Measurements from ENCODE around the gene EGFR.

Gene EGFR

DNA sequence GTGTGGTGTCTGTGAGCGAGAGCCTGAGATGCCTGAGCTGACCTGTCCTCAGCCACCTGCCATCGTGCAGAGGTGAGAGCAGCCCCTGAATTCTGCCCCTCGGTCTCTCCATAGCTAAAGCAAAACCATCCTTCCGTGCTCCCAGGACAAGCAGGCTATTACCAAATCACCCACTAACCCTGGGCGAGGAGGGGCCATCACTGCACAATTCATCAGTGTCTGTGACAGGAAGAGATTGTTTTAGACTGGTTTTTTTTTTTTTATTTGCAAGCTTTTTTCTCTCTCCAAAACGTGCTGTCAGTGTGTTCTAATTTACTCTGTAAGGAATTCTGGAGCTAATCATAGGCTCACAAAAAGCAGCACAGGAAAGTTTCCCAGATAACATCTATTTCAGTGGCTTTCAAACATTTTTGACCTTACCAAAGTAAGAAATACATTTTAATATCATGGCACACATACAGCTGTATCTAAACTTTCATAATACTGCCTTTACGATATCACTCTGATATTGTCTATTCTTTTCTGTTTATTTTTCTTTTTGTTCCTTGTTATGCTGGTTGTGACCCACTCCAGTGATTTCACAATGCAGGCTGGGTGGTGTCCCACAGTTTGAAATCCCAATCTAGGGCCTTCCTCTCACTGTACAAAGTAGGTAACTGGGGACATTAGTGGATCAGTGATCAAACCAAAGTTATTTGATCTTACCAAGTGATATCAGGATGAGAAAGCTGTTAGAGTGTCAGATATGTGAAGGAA lies 62.8 kb downstream of the EGFR start:
- DNase-seq (ENCODE audit: low read depth in 2 of 2): no peak

DNA sequence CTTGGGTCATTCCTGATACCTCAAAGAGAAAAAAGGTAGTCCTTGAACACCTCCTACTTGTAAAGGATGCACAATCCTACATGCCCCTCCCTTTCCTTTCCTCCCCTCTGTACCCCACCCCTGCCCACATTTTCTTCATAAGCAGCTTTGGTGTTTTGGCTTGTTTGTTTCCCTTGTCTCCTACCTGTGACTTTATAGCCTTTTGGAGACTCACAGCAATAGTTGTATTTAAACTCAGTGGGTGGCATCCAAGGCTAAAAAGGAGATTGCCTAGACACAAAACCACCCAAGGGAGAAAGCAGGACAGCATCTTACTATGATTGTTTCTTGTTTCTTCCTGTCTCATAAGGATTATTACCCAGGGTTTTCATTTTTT lies 63.4 kb downstream of the EGFR start:
- DNase-seq (ENCODE audit: low read depth in 2 of 2): no peak

DNA sequence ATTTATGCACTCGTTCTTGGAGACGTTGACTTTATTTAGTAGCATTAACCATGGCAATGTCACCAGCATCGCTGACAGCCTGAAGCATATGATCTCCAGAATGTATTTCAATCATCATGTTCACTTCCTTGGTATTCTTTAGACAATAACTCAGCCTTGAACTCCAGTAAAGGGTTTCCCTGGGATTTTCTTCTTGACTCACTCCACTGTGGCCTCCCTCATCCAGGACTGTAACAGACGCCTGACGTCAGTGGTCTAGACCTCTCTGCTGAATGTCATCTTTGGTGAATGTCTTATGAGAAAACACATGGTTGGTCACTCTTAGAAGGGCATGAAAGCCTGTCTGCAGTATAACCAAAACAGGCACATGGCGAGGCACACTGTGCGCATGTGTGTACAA lies 64.4 kb downstream of the EGFR start:
- no peak for DNase-seq (ENCODE audit: low read depth in 2 of 2)

DNA sequence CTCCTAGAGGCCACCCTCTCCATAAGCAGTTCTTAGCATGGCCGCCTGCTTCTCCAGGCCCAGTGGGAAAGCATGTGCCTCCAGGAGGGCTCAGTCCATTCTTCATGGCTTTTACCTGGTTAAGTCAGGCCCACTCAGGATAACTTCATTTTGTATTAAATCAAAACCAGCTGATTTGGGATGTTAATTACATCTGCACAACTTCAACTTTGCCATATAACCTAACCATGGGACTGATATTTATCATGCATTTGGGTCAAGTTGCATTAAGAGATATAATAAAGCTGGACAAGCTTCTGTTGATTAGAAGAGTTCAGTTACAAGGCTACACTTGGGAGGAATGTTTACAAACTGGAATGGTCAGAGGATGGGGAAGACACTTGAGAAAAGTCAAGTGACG lies 65.5 kb downstream of the EGFR start:
- no peak for DNase-seq (ENCODE audit: low read depth in 2 of 2)

DNA sequence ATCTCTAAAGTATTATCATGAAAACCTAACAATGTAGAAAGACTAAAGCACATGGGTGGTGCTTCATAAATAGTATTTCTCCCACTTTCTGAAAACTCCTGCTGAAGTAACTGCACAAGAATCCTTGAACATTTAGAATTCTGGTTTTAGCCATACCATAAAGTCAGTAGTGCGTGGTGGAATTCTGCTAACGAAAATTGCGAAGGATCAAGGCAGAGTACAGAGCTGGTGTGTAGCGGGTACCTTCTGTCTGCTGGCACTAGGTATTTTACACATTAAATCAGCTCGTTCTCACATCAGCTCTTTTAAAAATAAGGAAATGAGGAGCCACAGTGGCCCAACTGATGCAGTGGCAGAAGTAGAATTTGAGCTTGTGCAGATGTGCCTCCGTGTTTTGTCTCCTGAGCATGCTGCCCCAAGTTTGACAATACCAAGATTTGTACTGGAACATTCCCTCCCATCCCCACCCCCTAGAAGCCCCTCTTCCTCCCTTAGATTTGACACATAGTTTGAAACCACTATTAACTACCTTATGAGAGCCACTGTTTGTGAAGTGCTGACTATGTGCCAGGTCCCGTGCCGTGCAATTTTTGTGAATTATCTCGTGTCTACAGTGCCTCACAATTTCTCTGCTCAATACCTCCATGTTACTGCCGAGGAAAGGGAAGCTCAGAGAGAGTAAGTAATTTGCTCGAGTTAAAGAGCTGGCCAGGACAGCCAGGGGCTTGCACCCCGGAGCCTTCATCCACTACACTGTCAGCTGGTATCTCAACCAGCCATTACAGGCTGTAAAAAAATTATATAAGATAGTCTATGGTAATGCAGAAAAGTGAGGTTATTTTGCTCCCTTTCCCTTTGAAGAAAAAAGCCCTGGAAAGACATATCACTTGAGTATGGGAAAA lies 66.9 kb downstream of the EGFR start:
- no peak for DNase-seq (ENCODE audit: low read depth in 2 of 2)

- DNase-seq (ENCODE audit: low read depth in 2 of 2): no peak
Measured at GRCh38 chr7:55086413-55087201, 67.8 kb downstream of the EGFR start.

DNA sequence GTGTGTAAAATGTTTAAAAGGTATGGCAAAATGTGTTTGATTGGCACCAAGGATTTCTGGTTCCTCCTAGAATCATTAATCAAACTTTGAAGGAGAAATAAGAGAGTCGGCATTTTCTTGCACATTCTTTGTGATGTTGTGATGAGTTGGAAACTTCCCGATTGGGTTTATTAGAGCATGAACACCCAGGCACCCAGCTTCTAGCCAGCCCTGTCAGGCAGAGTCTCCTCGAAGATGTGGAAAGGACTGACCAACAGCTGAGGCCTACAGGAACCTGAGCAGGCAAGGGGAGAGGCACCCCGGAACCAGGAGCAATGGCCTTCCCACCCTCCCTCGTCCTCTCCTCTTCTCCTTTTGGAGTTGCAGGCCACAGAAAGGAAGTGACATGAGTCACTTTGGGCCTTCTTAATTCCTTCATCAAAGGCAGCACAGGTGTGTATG lies 68.7 kb downstream of the EGFR start:
- DNase-seq (ENCODE audit: low read depth in 2 of 2): no peak

DNA sequence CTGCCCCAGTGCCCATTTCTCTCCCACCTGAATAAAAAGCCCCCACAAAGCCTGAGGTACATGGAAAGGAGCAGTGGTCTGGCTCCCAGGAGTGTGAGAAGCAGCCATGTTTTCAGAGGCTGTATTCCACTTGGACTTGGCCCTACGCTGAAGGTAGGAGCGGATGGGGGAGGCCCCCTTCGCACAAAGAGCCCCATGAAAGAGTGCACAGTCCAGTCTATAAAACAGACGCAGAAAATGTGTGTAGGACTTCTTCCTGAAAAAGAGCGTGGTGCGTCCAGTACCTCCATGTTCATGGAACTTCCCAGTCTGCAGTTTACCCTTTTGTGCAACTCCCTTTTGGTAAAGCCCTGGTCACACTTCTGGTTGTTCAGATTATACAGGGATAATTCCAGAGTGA lies 69.3 kb downstream of the EGFR start:
- no peak for DNase-seq (ENCODE audit: low read depth in 2 of 2)

GRCh38 chr7:55088620-55089019 lies 69.8 kb downstream of the EGFR start:
- no peak for DNase-seq (ENCODE audit: low read depth in 2 of 2)

GRCh38 chr7:55092186-55092974 lies 73.6 kb downstream of the EGFR start:
- no peak for DNase-seq (ENCODE audit: low read depth in 2 of 2)

DNA sequence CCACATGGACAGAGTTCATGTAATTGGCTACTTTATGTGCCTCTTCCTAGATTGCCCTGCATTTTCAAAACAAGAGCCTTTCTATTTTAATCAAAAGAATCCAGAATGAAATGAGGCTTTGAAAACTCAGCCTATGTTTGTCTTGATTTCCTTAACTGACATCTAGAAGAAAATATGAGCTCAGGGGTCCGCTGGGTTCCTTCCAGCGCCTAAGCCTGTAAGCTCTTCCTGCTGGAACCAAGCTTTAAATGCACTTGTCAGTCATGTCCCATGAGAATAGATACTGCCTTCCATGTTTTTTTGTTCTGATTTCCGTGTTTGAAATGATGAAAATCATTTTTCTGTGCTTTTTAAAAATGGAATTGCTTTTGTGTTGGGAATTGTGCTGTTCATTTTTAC lies 74.2 kb downstream of the EGFR start:
- no peak for DNase-seq (ENCODE audit: low read depth in 2 of 2)

DNA sequence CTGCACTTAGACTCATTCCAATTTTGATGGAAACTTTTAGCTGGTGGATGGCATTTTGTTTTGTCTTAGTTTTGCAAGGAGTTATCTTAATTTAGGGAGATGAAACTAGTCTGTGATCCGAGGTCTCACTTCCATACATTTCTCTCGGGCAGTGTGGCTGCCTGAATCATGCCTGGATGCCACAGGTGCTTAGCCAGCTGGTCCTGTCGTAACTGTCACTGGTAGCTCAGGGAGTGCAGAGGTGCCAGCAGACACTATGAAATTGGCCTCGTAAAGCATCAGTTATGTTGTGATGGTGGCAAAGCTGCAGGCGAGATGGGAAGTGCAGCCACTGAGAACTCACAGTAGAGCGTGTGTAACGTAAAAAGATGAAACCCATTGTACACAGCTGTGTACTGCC lies 74.9 kb downstream of the EGFR start:
- no peak for DNase-seq (ENCODE audit: low read depth in 2 of 2)

DNA sequence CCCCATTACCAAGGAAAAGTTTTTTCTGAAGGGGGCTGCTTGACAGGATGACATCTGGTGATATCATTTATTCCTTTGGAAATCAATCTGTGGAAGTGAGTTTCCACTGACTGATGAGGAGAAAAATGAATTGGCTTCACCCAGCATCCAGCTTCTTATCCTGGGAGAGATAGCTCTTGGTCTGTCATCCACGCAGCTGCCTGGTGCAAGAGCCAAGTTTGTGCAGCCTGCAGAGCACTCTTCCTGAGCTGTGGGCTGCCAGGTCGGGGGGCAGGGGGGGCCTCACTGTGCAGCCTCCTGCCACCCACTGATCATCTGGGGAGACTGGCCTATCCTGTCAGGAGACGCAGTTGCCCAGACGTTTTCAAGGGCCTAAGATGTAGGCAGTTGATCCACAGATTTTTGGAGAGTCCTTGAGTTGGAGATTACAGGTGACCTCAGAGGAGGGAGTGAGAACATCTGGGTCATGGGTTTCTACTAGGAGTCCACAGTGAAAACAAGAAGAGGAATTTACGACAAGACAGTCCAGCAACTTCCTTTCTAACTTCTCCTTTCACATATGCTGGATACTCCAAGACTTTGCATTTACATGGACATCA lies 75.4 kb downstream of the EGFR start:
- no peak for DNase-seq (ENCODE audit: low read depth in 2 of 2)

- no peak for DNase-seq (ENCODE audit: low read depth in 2 of 2)
Measured at GRCh38 chr7:55095672-55096071, 76.9 kb downstream of the EGFR start.

- no peak for DNase-seq (ENCODE audit: low read depth in 2 of 2)
Measured at GRCh38 chr7:55096323-55096722, 77.5 kb downstream of the EGFR start.

DNA sequence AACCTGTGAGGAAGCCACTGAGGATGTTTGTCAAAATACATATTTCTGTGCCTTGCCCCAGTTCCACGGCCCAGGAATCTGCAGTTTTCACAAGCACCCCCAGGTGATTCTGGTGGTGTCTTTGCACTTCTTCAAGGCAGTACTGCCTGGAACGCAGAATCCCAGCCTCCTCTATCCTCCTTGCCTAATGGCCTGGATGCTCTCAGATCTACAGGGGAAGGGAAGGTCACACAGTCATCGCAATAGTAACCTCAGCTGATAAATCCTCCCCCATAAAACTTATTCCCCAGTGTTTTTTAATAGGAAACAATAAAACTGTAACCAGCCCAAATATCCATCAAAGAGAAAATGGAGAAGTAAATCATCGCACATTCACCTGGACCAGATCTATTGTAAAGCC lies 78.3 kb downstream of the EGFR start:
- no peak for DNase-seq (ENCODE audit: low read depth in 2 of 2)

- DNase-seq (ENCODE audit: low read depth in 2 of 2): no peak
Measured at GRCh38 chr7:55099066-55099820, 80.4 kb downstream of the EGFR start.

GRCh38 chr7:55099821-55100543 lies 81.2 kb downstream of the EGFR start:
- DNase-seq (ENCODE audit: low read depth in 2 of 2): no peak

GRCh38 chr7:55100544-55101327 lies 81.9 kb downstream of the EGFR start:
- no peak for DNase-seq (ENCODE audit: low read depth in 2 of 2)

Measured in stimulated activated CD4-positive, alpha-beta T cell treated with anti-CD3 and anti-CD28 coated beads, Interleukin-4, amount 100 ng/mL, for 48 hours (primary cell).